CD4-positive, alpha-beta T cell treated with Interleukin-1 beta for 1 hour (primary cell): ENCODE measurements around the gene DIDO1.

Experiments
- DNase-seq, 2 donors: peaks; one replicate each; pipeline ENCODE4 v3.0.0-alpha.2; 2020 to 2022

The DIDO1 gene

GRCh38 chr20:62889871-62890270 lies 36.4 kb downstream of the DIDO1 start:
- no peak for DNase-seq

GRCh38 chr20:62889411-62889810 lies 36.9 kb downstream of the DIDO1 start:
- DNase-seq = no peak

GRCh38 chr20:62888910-62889309 lies 37.4 kb downstream of the DIDO1 start:
- no peak for DNase-seq

- no peak for DNase-seq
Observed at GRCh38 chr20:62888406-62888805, 37.9 kb downstream of the DIDO1 start.

- no peak for DNase-seq
Observed at GRCh38 chr20:62887860-62888239, 38.5 kb downstream of the DIDO1 start.

- DNase-seq = peak; percentile 44 to 51
Observed at GRCh38 chr20:62887152-62887859, 39.0 kb downstream of the DIDO1 start.

- no peak for DNase-seq
Observed at GRCh38 chr20:62886709-62887058, 39.6 kb downstream of the DIDO1 start.

DNA sequence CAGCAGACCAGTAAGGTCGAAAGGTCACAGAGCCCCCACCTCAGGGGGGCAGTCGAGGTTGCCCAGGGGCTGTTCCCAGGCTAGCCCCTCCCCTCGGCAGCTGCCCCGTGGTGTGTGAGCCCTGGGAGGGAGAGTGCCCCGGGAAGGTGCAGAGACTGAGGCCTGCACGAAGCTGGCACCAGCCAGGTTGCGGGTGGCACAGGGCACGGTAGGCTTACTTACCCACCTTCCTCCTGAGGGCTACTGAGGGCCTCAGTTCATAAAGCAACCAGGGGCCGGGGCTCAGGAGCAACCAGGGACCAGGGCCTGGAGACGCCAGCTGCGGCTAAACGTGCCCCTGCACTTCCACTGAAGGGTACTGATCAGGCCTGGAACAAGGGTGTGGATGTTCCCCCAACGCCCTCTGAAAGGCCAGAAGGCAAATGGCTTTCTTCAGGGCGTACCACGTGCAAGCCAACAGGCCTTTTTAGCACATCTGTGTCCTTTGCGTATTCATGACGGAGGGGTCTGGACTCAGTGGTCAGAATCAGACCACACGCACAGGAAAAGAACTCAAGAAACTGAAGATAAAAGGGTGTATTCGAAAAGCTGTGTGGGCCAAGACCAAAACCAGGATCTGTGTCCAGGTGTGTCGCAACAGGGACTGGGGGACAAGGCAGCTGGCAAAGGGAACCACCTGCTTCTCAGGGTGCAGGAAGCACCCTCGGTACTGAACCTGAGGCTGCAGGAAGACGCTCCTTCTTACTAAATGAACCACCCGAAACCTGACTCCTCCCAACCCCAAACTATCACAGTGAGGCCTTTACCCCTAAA lies 40.2 kb downstream of the DIDO1 start:
- DNase-seq = no peak

- no peak for DNase-seq
Observed at GRCh38 chr20:62885046-62885895, 41.0 kb downstream of the DIDO1 start.

DNA sequence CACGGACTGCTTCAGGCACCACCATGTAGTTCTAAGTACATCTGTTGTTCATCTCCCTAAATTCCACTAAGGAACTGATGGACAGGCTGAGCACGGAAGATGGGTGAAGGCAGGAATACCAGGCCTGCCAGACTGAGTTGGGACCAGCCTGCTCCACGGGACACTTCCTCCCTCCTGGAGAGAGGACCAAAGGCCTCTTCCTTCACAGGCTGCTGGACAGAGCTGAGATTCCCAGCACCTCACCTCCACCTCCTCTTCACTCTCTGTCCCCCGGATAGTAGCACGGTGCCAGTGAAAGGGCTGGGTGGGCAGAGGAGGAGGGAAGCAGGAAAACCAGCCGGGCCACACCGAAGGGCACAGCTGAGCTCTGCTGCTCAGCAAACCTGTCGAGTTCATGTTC lies 41.7 kb downstream of the DIDO1 start:
- no peak for DNase-seq

GRCh38 chr20:62882426-62882825 lies 43.9 kb downstream of the DIDO1 start:
- no peak for DNase-seq

DNA sequence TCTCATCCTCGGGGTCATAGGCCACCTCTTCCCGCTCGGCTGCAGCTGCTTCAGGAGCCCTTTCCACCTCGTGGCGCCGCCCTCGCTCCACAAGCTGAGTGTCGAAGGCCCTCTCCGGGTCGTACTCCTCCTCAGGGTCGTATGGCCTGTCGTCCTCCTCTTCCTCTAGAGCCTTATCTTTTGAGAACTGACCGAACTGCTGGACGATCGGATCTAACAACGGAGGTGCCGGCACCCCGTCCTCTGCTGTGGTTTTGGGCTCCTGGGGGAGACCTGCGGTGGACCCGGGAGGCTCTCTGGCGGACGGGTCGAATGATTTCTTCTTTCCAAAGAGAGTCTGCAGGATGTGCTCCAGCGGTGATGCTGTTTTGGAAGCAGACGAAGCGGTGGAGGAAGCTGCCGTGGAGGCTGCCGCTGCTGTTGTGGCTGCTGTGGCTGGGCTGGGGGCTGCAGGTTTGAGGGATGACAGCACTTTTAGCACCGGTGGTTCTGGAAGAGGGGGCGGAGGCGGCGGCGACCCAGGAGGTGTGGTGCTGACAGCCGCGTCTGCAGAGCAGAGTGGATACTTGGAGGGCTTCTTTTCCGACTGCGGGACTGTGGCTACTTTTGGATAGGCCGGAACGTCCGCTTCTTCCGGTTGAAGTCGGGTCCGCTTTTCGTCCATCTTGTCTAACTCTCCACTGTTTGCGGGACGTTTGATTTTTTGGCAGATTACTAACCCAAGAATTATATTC lies 44.5 kb downstream of the DIDO1 start:
- DNase-seq = no peak

GRCh38 chr20:62880935-62881661 lies 45.2 kb downstream of the DIDO1 start:
- no peak for DNase-seq

- no peak for DNase-seq
Observed at GRCh38 chr20:62880147-62880934, 46.0 kb downstream of the DIDO1 start.

DNA sequence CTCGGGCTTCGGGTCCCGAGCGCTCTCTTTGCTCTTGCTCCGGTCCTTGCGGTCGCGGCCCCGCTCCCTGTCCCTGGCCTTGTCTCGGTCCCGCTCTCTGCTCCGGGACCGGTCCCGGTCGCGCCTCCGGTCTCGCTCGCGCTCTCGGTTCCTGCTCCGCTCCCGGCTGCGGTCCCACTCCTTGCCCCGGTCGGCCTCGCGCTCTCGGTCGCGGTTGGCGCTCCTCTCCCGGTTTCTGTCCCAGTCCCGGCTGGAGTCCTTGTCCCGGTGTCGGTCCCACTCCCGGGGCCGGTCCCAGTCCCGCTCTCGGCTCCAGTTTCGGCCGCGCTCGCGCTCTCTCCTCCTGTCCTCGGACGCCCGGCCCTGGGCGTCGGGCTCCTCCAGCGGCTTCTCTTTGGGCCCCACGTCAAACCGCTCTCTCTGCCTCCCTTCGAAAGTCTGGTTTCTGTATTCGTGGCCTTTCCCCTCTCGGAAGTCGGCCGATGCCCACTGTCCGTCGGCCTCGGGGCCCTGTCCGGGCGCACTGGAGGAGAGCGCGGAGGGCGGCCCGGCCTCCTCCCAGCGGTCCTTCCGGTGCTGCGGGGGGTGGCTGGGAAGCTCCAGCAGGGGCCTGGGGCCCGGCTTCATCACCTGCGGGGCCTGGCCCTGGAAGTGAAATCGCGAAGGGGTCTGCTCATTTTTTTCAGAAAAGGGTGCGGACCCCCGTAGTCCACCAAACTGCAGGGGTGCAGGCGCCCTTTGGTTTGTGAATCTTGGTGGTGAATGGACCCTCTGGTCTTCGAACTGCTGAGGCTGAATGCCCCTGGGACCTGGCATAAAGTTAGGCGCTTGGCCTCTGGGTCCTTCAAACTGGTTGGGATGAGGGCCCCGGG lies 46.8 kb downstream of the DIDO1 start:
- no peak for DNase-seq

DNA sequence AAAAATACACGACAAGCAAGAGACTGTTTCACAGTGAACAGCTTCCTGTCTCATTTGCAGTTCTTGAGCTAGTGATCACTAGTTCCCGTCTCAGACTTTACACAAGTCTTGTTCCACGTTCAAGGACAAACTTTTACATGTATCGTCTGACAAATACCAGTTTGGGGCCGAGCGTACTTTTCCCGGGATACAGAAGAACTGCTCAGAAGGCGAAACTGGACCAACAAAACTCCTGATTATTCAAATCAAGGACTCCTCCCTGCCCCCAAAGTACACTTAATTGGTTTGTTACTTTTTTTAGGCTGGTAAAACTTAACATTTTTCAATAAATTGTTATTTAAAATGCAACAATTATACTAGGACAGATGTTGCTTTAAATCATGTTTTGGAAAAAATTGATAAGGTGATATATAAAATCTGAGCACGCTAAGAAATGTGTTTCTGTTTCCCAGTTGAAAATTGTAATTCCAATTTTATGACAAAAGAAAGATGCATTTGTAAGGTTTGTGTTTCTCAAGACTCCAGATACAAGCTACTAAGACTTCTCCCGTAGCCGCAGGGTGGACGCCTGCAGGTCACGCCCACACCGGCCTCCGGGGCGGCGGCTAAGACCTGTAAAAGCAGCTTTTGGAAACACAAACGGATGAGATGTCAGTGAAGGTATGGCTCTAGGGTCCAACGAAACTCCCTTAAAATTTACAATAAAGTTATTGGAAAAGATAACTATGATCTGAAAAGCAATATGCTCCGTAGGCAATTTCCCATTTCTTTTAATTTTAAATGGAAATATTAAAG lies 47.9 kb downstream of the DIDO1 start:
- no peak for DNase-seq

DNA sequence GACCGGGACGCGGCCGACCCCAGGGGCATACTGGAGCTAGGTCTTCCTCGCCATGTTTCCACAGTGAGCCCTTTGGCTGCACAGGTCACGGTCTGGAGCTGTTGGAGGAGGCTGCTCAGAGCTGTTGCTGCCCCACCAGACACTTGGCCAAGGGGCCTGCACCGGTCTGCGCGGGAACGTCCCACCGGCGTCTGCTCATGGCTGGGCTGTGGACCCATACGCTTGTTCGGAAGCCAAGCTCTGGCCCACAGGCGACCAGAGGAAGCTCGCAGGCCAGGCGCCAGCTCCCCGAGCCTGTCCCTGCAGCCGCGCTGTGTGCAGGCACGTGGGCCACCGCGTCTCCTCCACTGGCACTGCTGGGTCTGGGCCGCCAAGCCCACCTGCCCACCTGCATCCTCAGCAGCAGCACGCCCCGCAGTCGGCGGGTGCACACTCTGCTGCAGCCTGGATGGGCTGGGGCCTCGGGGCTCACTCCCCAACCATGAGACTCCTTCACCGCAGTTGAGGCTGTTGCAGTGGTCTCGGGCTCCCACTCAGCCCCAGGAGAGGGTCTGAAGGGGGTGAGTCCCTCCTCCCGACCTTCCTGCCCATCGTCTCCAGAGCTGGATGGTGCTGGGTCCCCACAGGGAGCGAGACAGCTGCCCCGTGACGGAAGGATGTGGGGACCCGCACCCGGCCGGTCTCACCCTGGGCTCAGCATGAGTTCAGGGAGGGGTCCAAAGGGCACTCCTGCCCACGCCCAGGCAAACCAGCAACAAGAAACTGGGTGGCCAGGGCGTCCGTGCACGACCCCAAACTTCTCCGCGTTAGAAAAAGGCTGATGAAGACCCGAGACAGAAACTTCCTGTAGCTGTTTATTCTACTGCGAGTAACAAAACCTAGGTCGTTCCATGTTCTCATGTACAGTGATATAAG lies 49.1 kb downstream of the DIDO1 start:
- no peak for DNase-seq

- no peak for DNase-seq
Observed at GRCh38 chr20:62876501-62876901, 49.8 kb downstream of the DIDO1 start.
